GM23338 (cell line): ENCODE results near the gene OSBPL1A. TPM values are rescaled to one million over a fixed set of nuclear protein-coding genes. Genes with fewer than 3 reads are reported as not detected.

Experiments
- ATAC-seq: fragments of 200-7000 bp; cut with Tn5 transposase; 3 replicates; pipeline ENCODE4 v1.9.1; 2020
- DNase-seq: peaks from one replicate; pipeline ENCODE4 v3.0.0-alpha.2; 2015; ENCODE audit warnings: low spot score
- H2AFZ ChIP-seq: fragments of 200-600 bp; sonication (generic); 2 replicates; pipeline ENCODE4 v1.8.0; 2016; ENCODE audit warnings: antibody characterized with exemption, mild to moderate bottlenecking, moderate library complexity
- H3F3A ChIP-seq: fragments of 200-600 bp; sonication (generic); replicated peaks from 2 replicates; pipeline ENCODE4 v1.8.0; 2017; ENCODE audit warnings: antibody characterized with exemption, mixed run types, low read depth
- H3K27ac ChIP-seq: fragments of 200-600 bp; sonication (generic); 2 replicates; pipeline ENCODE4 v1.6.1; 2016; ENCODE audit warnings: low read depth
- H3K27me3 ChIP-seq: fragments of 200-600 bp; sonication (generic); 2 replicates; pipeline ENCODE4 v1.8.0; 2016; ENCODE audit warnings: mild to moderate bottlenecking, mixed run types, moderate library complexity; ENCODE audit not compliant: insufficient read depth
- H3K36me3 ChIP-seq: fragments of 200-600 bp; sonication (generic); 2 replicates; pipeline ENCODE4 v1.8.0; 2016; ENCODE audit warnings: mild to moderate bottlenecking; ENCODE audit not compliant: insufficient read depth
- H3K4me1 ChIP-seq: fragments of 200-600 bp; sonication (generic); 2 replicates; pipeline ENCODE4 v1.8.0; 2016; ENCODE audit warnings: mild to moderate bottlenecking, moderate library complexity; ENCODE audit not compliant: insufficient read depth
- H3K4me2 ChIP-seq: fragments of 200-600 bp; sonication (generic); 2 replicates; pipeline ENCODE4 v1.7.1; 2017; ENCODE audit warnings: mixed run types
- H3K4me3 ChIP-seq: fragments of 200-600 bp; sonication (generic); 2 replicates; pipeline ENCODE4 v1.6.1; 2016; ENCODE audit warnings: mixed run types
- H3K79me2 ChIP-seq: fragments of 200-600 bp; sonication (generic); replicated peaks from 2 replicates; pipeline ENCODE4 v1.8.0; 2017; ENCODE audit warnings: mild to moderate bottlenecking; ENCODE audit not compliant: insufficient read depth
- H3K9me2 ChIP-seq: fragments of 200-600 bp; sonication (generic); 2 replicates; pipeline ENCODE4 v1.8.0; 2017; ENCODE audit not compliant: insufficient read depth
- H4K20me1 ChIP-seq: fragments of 200-600 bp; sonication (generic); replicated peaks from 2 replicates; pipeline ENCODE4 v1.8.0; 2017; ENCODE audit warnings: mild to moderate bottlenecking; ENCODE audit not compliant: insufficient read depth
- H3K27ac Mint-ChIP-seq: 2 replicates; pipeline ENCODE4 v1.8.0; 2020; ENCODE audit warnings: inconsistent platforms, mild to moderate bottlenecking, moderate library complexity, mixed read lengths
- H3K27me3 Mint-ChIP-seq: 3 replicates; pipeline ENCODE4 v1.8.0; 2022; ENCODE audit warnings: low read depth, mild to moderate bottlenecking, moderate library complexity, mixed read lengths, inconsistent platforms; ENCODE audit not compliant: insufficient read depth, poor library complexity
- H3K36me3 Mint-ChIP-seq: 3 replicates; pipeline ENCODE4 v1.8.0; 2021; ENCODE audit warnings: low read depth, mild to moderate bottlenecking, inconsistent platforms, moderate library complexity, mixed read lengths
- H3K4me1 Mint-ChIP-seq: 3 replicates; pipeline ENCODE4 v1.8.0; 2020; ENCODE audit warnings: mild to moderate bottlenecking, inconsistent platforms, mixed read lengths
- H3K4me3 Mint-ChIP-seq: 3 replicates; pipeline ENCODE4 v1.8.0; 2021; ENCODE audit warnings: moderate library complexity, mild to moderate bottlenecking, inconsistent platforms, mixed read lengths
- H3K9me3 Mint-ChIP-seq: 3 replicates; pipeline ENCODE4 v1.8.0; 2020; ENCODE audit warnings: moderate library complexity, mild to moderate bottlenecking, inconsistent platforms, mixed read lengths
- CTCF ChIP-seq, 2 experiments: fragments of 200-600 bp in 1 of 2; sonication (generic) in 1 of 2; conservative IDR thresholded peaks; 2 replicates each; pipeline versions ENCODE4 v1.5.1 to v1.6.1; 2016 to 2017; ENCODE audit warnings: antibody characterized with exemption in 2 of 2, low read depth in 2 of 2, mild to moderate bottlenecking in 2 of 2, moderate library complexity in 1 of 2
- EZH2 ChIP-seq: fragments of 200-600 bp; sonication (generic); IDR thresholded peaks from one replicate; pipeline ENCODE4 v1.8.0; 2017; ENCODE audit warnings: antibody characterized with exemption, mild to moderate bottlenecking, low read depth; ENCODE audit not compliant: unreplicated experiment
- EZH2phosphoT487 ChIP-seq: fragments of 200-600 bp; sonication (generic); IDR thresholded peaks from one replicate; pipeline ENCODE4 v1.8.1; 2018; ENCODE audit warnings: antibody characterized with exemption; ENCODE audit not compliant: unreplicated experiment
- POLR2AphosphoS5 ChIP-seq: IDR thresholded peaks from 2 replicates; pipeline ENCODE4 v1.6.1; 2016; ENCODE audit warnings: antibody characterized with exemption, low read depth
- REST ChIP-seq: IDR thresholded peaks from one replicate; pipeline ENCODE4 v1.6.1; 2018; ENCODE audit warnings: antibody characterized with exemption; ENCODE audit not compliant: unreplicated experiment
- STAT1 ChIP-seq: IDR thresholded peaks from one replicate; pipeline ENCODE4 v1.6.1; 2016; ENCODE audit warnings: antibody characterized with exemption; ENCODE audit not compliant: unreplicated experiment
- ZNF114 ChIP-seq: fragments of 250-450 bp; sonication (Bioruptor Pico); IDR thresholded peaks from 2 replicates; pipeline ENCODE4 v1.5.0; 2020; ENCODE audit warnings: mild to moderate bottlenecking, moderate library complexity
- ZNF462 ChIP-seq: fragments of 250-450 bp; sonication (Bioruptor Pico); IDR thresholded peaks from 2 replicates; pipeline ENCODE4 v1.5.0; 2020; ENCODE audit warnings: mild to moderate bottlenecking, moderate library complexity
- polyA plus RNA-seq: library from polyadenylated mRNA; unstranded; fragments of >200 nt; fragmentation: Nextera tagmentation; extraction: Ambion mirVana; gene quantifications from 2 replicates; pipeline ENCODE4 v1.2.1, GENCODE V29; 2016
- total RNA-seq: library from RNA; depleted of rRNA; stranded (reverse); fragments of >200 nt; shearing (Covaris generic); gene quantifications from 2 replicates; pipeline ENCODE4 v1.2.3, GENCODE V29; 2014
- TF ChIP-seq, protein P1 (sequence below): IDR thresholded peaks from 2 replicates; pipeline ENCODE4 v1.6.1; 2016; ENCODE audit warnings: antibody characterized with exemption

OSBPL1A gene
- total and polyA plus RNA-seq, 2 experiments from 2014 or later, result 55.6 to 71.4 TPM

GRCh38 chr18:24346254-24346653 is 51.4 kb downstream of the OSBPL1A start:
- Histone ChIP-seq H3K36me3 (no peaks in the 10 kb centered on the region), H3K27ac (no peak overlapping the region), H3K9me2 (no peaks in the 10 kb centered on the region), H2AFZ (no peak overlapping the region), H3K4me2 (no peak overlapping the region), H4K20me1 (peaks cover 5% of the 10 kb centered on the region; the same call in 1 of the 2 replicates), H3F3A (peaks cover 5% of the 10 kb centered on the region; the same call in 1 of the 2 replicates), H3K4me1 (peaks cover 6% of the 10 kb centered on the region; the same call in 1 of the 2 replicates), H3K27me3 (no peaks in the 10 kb centered on the region), H3K4me3 (no peak overlapping the region), H3K79me2 (no peaks in the 10 kb centered on the region)
- TF ChIP-seq POLR2AphosphoS5 (no peak), EZH2phosphoT487 (no peak), ZNF114 (no peak)
- TF ChIP-seq, protein P1, sequence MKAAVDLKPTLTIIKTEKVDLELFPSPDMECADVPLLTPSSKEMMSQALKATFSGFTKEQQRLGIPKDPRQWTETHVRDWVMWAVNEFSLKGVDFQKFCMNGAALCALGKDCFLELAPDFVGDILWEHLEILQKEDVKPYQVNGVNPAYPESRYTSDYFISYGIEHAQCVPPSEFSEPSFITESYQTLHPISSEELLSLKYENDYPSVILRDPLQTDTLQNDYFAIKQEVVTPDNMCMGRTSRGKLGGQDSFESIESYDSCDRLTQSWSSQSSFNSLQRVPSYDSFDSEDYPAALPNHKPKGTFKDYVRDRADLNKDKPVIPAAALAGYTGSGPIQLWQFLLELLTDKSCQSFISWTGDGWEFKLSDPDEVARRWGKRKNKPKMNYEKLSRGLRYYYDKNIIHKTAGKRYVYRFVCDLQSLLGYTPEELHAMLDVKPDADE, result no peak
- H3K36me3 Mint-ChIP-seq, result no peaks in the 10 kb centered on the region; the same call in 2 of the 3 replicates
- peaks cover 12% of the 10 kb centered on the region for H3K4me1 Mint-ChIP-seq
- no peak overlapping the region for H3K27ac Mint-ChIP-seq
- ATAC-seq, result no peak
- H3K4me3 Mint-ChIP-seq, result no peak overlapping the region
- no peaks in the 10 kb centered on the region for H3K9me3 Mint-ChIP-seq
- peaks cover 4% of the 10 kb centered on the region for H3K27me3 Mint-ChIP-seq
- no peak for DNase-seq

GRCh38 chr18:24344509-24344908 is 53.1 kb downstream of the OSBPL1A start:
- no peak for DNase-seq
- no peak for ATAC-seq
- no peak overlapping the region for H3K4me2 ChIP-seq
- Mint-ChIP-seq H3K36me3 (no peaks in the 10 kb centered on the region; the same call in 2 of the 3 replicates), H3K27ac (no peak overlapping the region), H3K9me3 (no peaks in the 10 kb centered on the region), H3K4me1 (peaks cover 5% of the 10 kb centered on the region; the same call in 2 of the 3 replicates), H3K27me3 (peaks cover 4% of the 10 kb centered on the region), H3K4me3 (no peak overlapping the region)
- no peaks in the 10 kb centered on the region for H3K79me2 ChIP-seq
- H4K20me1 ChIP-seq, result peaks cover 7% of the 10 kb centered on the region; the same call in 1 of the 2 replicates
- no peak overlapping the region for H3K4me3 ChIP-seq
- no peak overlapping the region for H2AFZ ChIP-seq
- no peak overlapping the region for H3K27ac ChIP-seq
- no peaks in the 10 kb centered on the region for H3K9me2 ChIP-seq
- no peaks in the 10 kb centered on the region for H3K4me1 ChIP-seq
- no peaks in the 10 kb centered on the region for H3F3A ChIP-seq
- no peaks in the 10 kb centered on the region for H3K27me3 ChIP-seq
- H3K36me3 ChIP-seq, result no peaks in the 10 kb centered on the region
- no peak for TF ChIP-seq EZH2
- no peak for TF ChIP-seq ZNF114
- no peak for TF ChIP-seq REST
- TF ChIP-seq POLR2AphosphoS5, result no peak
- TF ChIP-seq EZH2phosphoT487, result no peak
- TF ChIP-seq ZNF462 (CRISPR knock-in tag), result no peak
- TF ChIP-seq STAT1, result no peak
- TF ChIP-seq CTCF (conservative IDR thresholded peaks at IDR 0.05; ENCODE audit: low read depth in 2 of 2), result no peak
